WTC11 (cell line): Measurements from ENCODE around the gene MLC1.

ENCODE experiments used
- NFYB ChIP-seq: sonication (generic); formaldehyde crosslinking; conservative IDR thresholded peaks from 2 replicates; pipeline ENCODE4 v1.8.0; 2022; ENCODE audit warnings: low read depth, missing genetic modification reagents
- NR2C2 ChIP-seq: sonication (generic); formaldehyde crosslinking; IDR thresholded peaks from 2 replicates; pipeline ENCODE4 v1.8.0; 2022; ENCODE audit warnings: mild to moderate bottlenecking, missing genetic modification reagents
- OVOL2 ChIP-seq: fragments of 250-450 bp; sonication (Bioruptor Pico); IDR thresholded peaks from 2 replicates; pipeline ENCODE4 v1.9.0; 2021; ENCODE audit warnings: mild to moderate bottlenecking, borderline replicate concordance
- TF ChIP-seq, protein P1 (sequence below): fragments of 200-600 bp; IDR thresholded peaks from 2 replicates; pipeline ENCODE4 v1.8.0; 2022; ENCODE audit warnings: antibody characterized with exemption

- TF ChIP-seq, protein P1, sequence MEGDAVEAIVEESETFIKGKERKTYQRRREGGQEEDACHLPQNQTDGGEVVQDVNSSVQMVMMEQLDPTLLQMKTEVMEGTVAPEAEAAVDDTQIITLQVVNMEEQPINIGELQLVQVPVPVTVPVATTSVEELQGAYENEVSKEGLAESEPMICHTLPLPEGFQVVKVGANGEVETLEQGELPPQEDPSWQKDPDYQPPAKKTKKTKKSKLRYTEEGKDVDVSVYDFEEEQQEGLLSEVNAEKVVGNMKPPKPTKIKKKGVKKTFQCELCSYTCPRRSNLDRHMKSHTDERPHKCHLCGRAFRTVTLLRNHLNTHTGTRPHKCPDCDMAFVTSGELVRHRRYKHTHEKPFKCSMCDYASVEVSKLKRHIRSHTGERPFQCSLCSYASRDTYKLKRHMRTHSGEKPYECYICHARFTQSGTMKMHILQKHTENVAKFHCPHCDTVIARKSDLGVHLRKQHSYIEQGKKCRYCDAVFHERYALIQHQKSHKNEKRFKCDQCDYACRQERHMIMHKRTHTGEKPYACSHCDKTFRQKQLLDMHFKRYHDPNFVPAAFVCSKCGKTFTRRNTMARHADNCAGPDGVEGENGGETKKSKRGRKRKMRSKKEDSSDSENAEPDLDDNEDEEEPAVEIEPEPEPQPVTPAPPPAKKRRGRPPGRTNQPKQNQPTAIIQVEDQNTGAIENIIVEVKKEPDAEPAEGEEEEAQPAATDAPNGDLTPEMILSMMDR = no peak
- TF ChIP-seq NR2C2 (no peak), OVOL2 (no peak), NFYB (CRISPR knock-in tag) (no peak)
Observed at GRCh38 chr22:50034126-50035081, 50.8 kb downstream of the MLC1 start.
